ENCODE results near the gene MPDZ. TPM values are rescaled to one million over a fixed set of nuclear protein-coding genes. Genes with fewer than 3 reads are reported as not detected.

Gene MPDZ
- total and polyA plus RNA-seq, 8 donors: 25.9 to 77.7 (median 70.1) TPM

GRCh38 chr9:13189362-13189761 is 90.1 kb downstream of the MPDZ start:
- Histone ChIP-seq H3K9me3 (no peaks in the 10 kb centered on the region), H3K4me3 (no peak overlapping the region), H3K4me1 (no peaks in the 10 kb centered on the region), H3K27ac (no peak overlapping the region), H3K27me3 (no peaks in the 10 kb centered on the region), H3K36me3 (peaks cover 0 to 5% of the 10 kb centered on the region in 2 donors)
- intact Hi-C loops (cut with DNase I): no loop called here
- no peak for ATAC-seq
- no peak for DNase-seq
- TF ChIP-seq CTCF (IDR thresholded peaks at IDR 0.05): no peak

GRCh38 chr9:13186774-13187173 is 92.7 kb downstream of the MPDZ start:
- ATAC-seq (no peak), DNase-seq (no peak)
- intact Hi-C loops (cut with DNase I): no loop called here
- Histone ChIP-seq H3K4me3 (no peak overlapping the region), H3K9me3 (no peaks in the 10 kb centered on the region), H3K36me3 (peaks cover 0 to 10% of the 10 kb centered on the region in 2 donors), H3K27me3 (no peaks in the 10 kb centered on the region), H3K27ac (no peak overlapping the region), H3K4me1 (no peaks in the 10 kb centered on the region)
- no peak for TF ChIP-seq CTCF (IDR thresholded peaks at IDR 0.05)

- DNase-seq (no peak), ATAC-seq (no peak)
- no peak for TF ChIP-seq CTCF (IDR thresholded peaks at IDR 0.05)
- H3K9me3 ChIP-seq: no peaks in the 10 kb centered on the region
- no peak overlapping the region for H3K27ac ChIP-seq
- no peaks in the 10 kb centered on the region for H3K27me3 ChIP-seq
- H3K4me1 ChIP-seq: no peaks in the 10 kb centered on the region
- H3K4me3 ChIP-seq: no peak overlapping the region
- intact Hi-C loops (cut with DNase I): no loop called here
- H3K36me3 ChIP-seq: peaks cover 0 to 10% of the 10 kb centered on the region in 2 donors
Measured at GRCh38 chr9:13186091-13186490, 93.4 kb downstream of the MPDZ start.

GRCh38 chr9:13181652-13182051 is 97.8 kb downstream of the MPDZ start:
- TF ChIP-seq CTCF (IDR thresholded peaks at IDR 0.05): no peak
- Histone ChIP-seq H3K4me3 (no peak overlapping the region), H3K36me3 (peaks cover 0 to 5% of the 10 kb centered on the region in 2 donors), H3K4me1 (no peaks in the 10 kb centered on the region), H3K27ac (no peak overlapping the region), H3K27me3 (no peaks in the 10 kb centered on the region), H3K9me3 (no peaks in the 10 kb centered on the region)
- no peak for ATAC-seq
- intact Hi-C loops (cut with DNase I): no loop called here
- no peak for DNase-seq

- Histone ChIP-seq H3K27me3 (no peaks in the 10 kb centered on the region), H3K9me3 (no peaks in the 10 kb centered on the region), H3K36me3 (peaks cover 0 to 8% of the 10 kb centered on the region in 2 donors), H3K27ac (no peak overlapping the region), H3K4me3 (no peak overlapping the region), H3K4me1 (no peaks in the 10 kb centered on the region)
- intact Hi-C loops (cut with DNase I): no loop called here
- no peak for TF ChIP-seq CTCF (IDR thresholded peaks at IDR 0.05)
- DNase-seq (no peak), ATAC-seq (no peak)
Measured at GRCh38 chr9:13179257-13179656, 100.2 kb downstream of the MPDZ start.
